GM23338 (cell line): ENCODE results near the gene ZNF91. TPM values are rescaled to one million over a fixed set of nuclear protein-coding genes. Genes with fewer than 3 reads are reported as not detected.
"Not testable (repeated sequence)": the region's sequence is repeated elsewhere in the genome, so short reads cannot be mapped to it uniquely, and the experiment has no call there.

Source experiments
- ATAC-seq: fragments of 200-7000 bp; cut with Tn5 transposase; 3 replicates; pipeline ENCODE4 v1.9.1; 2020
- DNase-seq: peaks from one replicate; pipeline ENCODE4 v3.0.0-alpha.2; 2015; ENCODE audit warnings: low spot score
- H2AFZ ChIP-seq: fragments of 200-600 bp; sonication (generic); 2 replicates; pipeline ENCODE4 v1.8.0; 2016; ENCODE audit warnings: antibody characterized with exemption, mild to moderate bottlenecking, moderate library complexity
- H3F3A ChIP-seq: fragments of 200-600 bp; sonication (generic); replicated peaks from 2 replicates; pipeline ENCODE4 v1.8.0; 2017; ENCODE audit warnings: antibody characterized with exemption, mixed run types, low read depth
- H3K27ac ChIP-seq: fragments of 200-600 bp; sonication (generic); 2 replicates; pipeline ENCODE4 v1.6.1; 2016; ENCODE audit warnings: low read depth
- H3K27me3 ChIP-seq: fragments of 200-600 bp; sonication (generic); 2 replicates; pipeline ENCODE4 v1.8.0; 2016; ENCODE audit warnings: mild to moderate bottlenecking, mixed run types, moderate library complexity; ENCODE audit not compliant: insufficient read depth
- H3K36me3 ChIP-seq: fragments of 200-600 bp; sonication (generic); 2 replicates; pipeline ENCODE4 v1.8.0; 2016; ENCODE audit warnings: mild to moderate bottlenecking; ENCODE audit not compliant: insufficient read depth
- H3K4me1 ChIP-seq: fragments of 200-600 bp; sonication (generic); 2 replicates; pipeline ENCODE4 v1.8.0; 2016; ENCODE audit warnings: mild to moderate bottlenecking, moderate library complexity; ENCODE audit not compliant: insufficient read depth
- H3K4me2 ChIP-seq: fragments of 200-600 bp; sonication (generic); 2 replicates; pipeline ENCODE4 v1.7.1; 2017; ENCODE audit warnings: mixed run types
- H3K4me3 ChIP-seq: fragments of 200-600 bp; sonication (generic); 2 replicates; pipeline ENCODE4 v1.6.1; 2016; ENCODE audit warnings: mixed run types
- H3K79me2 ChIP-seq: fragments of 200-600 bp; sonication (generic); replicated peaks from 2 replicates; pipeline ENCODE4 v1.8.0; 2017; ENCODE audit warnings: mild to moderate bottlenecking; ENCODE audit not compliant: insufficient read depth
- H3K9me2 ChIP-seq: fragments of 200-600 bp; sonication (generic); 2 replicates; pipeline ENCODE4 v1.8.0; 2017; ENCODE audit not compliant: insufficient read depth
- H4K20me1 ChIP-seq: fragments of 200-600 bp; sonication (generic); replicated peaks from 2 replicates; pipeline ENCODE4 v1.8.0; 2017; ENCODE audit warnings: mild to moderate bottlenecking; ENCODE audit not compliant: insufficient read depth
- H3K27ac Mint-ChIP-seq: 2 replicates; pipeline ENCODE4 v1.8.0; 2020; ENCODE audit warnings: inconsistent platforms, mild to moderate bottlenecking, moderate library complexity, mixed read lengths
- H3K27me3 Mint-ChIP-seq: 3 replicates; pipeline ENCODE4 v1.8.0; 2022; ENCODE audit warnings: low read depth, mild to moderate bottlenecking, moderate library complexity, mixed read lengths, inconsistent platforms; ENCODE audit not compliant: insufficient read depth, poor library complexity
- H3K36me3 Mint-ChIP-seq: 3 replicates; pipeline ENCODE4 v1.8.0; 2021; ENCODE audit warnings: low read depth, mild to moderate bottlenecking, inconsistent platforms, moderate library complexity, mixed read lengths
- H3K4me1 Mint-ChIP-seq: 3 replicates; pipeline ENCODE4 v1.8.0; 2020; ENCODE audit warnings: mild to moderate bottlenecking, inconsistent platforms, mixed read lengths
- H3K4me3 Mint-ChIP-seq: 3 replicates; pipeline ENCODE4 v1.8.0; 2021; ENCODE audit warnings: moderate library complexity, mild to moderate bottlenecking, inconsistent platforms, mixed read lengths
- H3K9me3 Mint-ChIP-seq: 3 replicates; pipeline ENCODE4 v1.8.0; 2020; ENCODE audit warnings: moderate library complexity, mild to moderate bottlenecking, inconsistent platforms, mixed read lengths
- CTCF ChIP-seq, 2 experiments: fragments of 200-600 bp in 1 of 2; sonication (generic) in 1 of 2; conservative IDR thresholded peaks; 2 replicates each; pipeline versions ENCODE4 v1.5.1 to v1.6.1; 2016 to 2017; ENCODE audit warnings: antibody characterized with exemption in 2 of 2, low read depth in 2 of 2, mild to moderate bottlenecking in 2 of 2, moderate library complexity in 1 of 2
- EZH2 ChIP-seq: fragments of 200-600 bp; sonication (generic); IDR thresholded peaks from one replicate; pipeline ENCODE4 v1.8.0; 2017; ENCODE audit warnings: antibody characterized with exemption, mild to moderate bottlenecking, low read depth; ENCODE audit not compliant: unreplicated experiment
- EZH2phosphoT487 ChIP-seq: fragments of 200-600 bp; sonication (generic); IDR thresholded peaks from one replicate; pipeline ENCODE4 v1.8.1; 2018; ENCODE audit warnings: antibody characterized with exemption; ENCODE audit not compliant: unreplicated experiment
- JUNB ChIP-seq: IDR thresholded peaks from one replicate; pipeline ENCODE4 v1.6.1; 2016; ENCODE audit warnings: antibody characterized with exemption; ENCODE audit not compliant: unreplicated experiment
- NANOG ChIP-seq: IDR thresholded peaks from 2 replicates; pipeline ENCODE4 v1.6.1; 2016; ENCODE audit warnings: antibody characterized with exemption, borderline replicate concordance
- POLR2AphosphoS5 ChIP-seq: IDR thresholded peaks from 2 replicates; pipeline ENCODE4 v1.6.1; 2016; ENCODE audit warnings: antibody characterized with exemption, low read depth
- REST ChIP-seq: IDR thresholded peaks from one replicate; pipeline ENCODE4 v1.6.1; 2018; ENCODE audit warnings: antibody characterized with exemption; ENCODE audit not compliant: unreplicated experiment
- STAT1 ChIP-seq: IDR thresholded peaks from one replicate; pipeline ENCODE4 v1.6.1; 2016; ENCODE audit warnings: antibody characterized with exemption; ENCODE audit not compliant: unreplicated experiment
- ZNF114 ChIP-seq: fragments of 250-450 bp; sonication (Bioruptor Pico); IDR thresholded peaks from 2 replicates; pipeline ENCODE4 v1.5.0; 2020; ENCODE audit warnings: mild to moderate bottlenecking, moderate library complexity
- ZNF331 ChIP-seq: fragments of 250-450 bp; sonication (Bioruptor Pico); IDR thresholded peaks from 2 replicates; pipeline ENCODE4 v1.5.0; 2020; ENCODE audit warnings: low read depth, mild to moderate bottlenecking, moderate library complexity
- polyA plus RNA-seq: library from polyadenylated mRNA; unstranded; fragments of >200 nt; fragmentation: Nextera tagmentation; extraction: Ambion mirVana; gene quantifications from 2 replicates; pipeline ENCODE4 v1.2.1, GENCODE V29; 2016
- total RNA-seq: library from RNA; depleted of rRNA; stranded (reverse); fragments of >200 nt; shearing (Covaris generic); gene quantifications from 2 replicates; pipeline ENCODE4 v1.2.3, GENCODE V29; 2014
- TF ChIP-seq, protein P1 (sequence below): IDR thresholded peaks from 2 replicates; pipeline ENCODE4 v1.6.1; 2016; ENCODE audit warnings: antibody characterized with exemption

Gene ZNF91
- total and polyA plus RNA-seq, 2 experiments from 2014 or later, result 23.5 to 51.6 TPM

GRCh38 chr19:23321953-23322549 is 73.2 kb downstream of the ZNF91 start (continued):
- TF ChIP-seq POLR2AphosphoS5 (no peak), CTCF (conservative IDR thresholded peaks at IDR 0.05; ENCODE audit: low read depth in 2 of 2) (no peak), JUNB (no peak), EZH2 (no peak), EZH2phosphoT487 (no peak), STAT1 (no peak), ZNF114 (CRISPR knock-in tag) (no peak), NANOG (no peak), REST (no peak), ZNF331 (no peak)
- TF ChIP-seq, protein P1, sequence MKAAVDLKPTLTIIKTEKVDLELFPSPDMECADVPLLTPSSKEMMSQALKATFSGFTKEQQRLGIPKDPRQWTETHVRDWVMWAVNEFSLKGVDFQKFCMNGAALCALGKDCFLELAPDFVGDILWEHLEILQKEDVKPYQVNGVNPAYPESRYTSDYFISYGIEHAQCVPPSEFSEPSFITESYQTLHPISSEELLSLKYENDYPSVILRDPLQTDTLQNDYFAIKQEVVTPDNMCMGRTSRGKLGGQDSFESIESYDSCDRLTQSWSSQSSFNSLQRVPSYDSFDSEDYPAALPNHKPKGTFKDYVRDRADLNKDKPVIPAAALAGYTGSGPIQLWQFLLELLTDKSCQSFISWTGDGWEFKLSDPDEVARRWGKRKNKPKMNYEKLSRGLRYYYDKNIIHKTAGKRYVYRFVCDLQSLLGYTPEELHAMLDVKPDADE, result no peak

DNA sequence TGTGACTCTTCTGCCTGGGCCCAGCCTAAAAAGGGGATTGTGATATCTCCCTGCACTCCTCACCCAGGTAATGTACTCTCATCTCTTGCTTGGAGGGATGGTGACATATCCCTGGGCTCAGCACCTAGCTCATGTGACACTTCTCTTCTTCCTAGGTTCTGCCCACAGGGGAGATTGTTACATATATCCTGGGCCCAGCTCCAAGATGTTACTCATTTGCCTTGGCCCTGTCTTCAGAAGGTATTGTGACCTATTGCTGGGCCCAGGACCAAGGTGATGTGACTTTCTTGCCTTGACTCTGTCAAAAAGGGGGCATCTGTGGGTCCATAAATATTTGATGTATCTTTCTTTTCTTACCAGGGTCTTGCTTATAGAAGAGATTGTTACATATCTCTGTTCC is 73.9 kb downstream of the ZNF91 start:
- Mint-ChIP-seq H3K36me3 (peaks cover 39% of the 10 kb centered on the region), H3K27me3 (peaks cover 12% of the 10 kb centered on the region), H3K9me3 (peaks cover 89% of the 10 kb centered on the region)
- not testable (repeated sequence) for H3K27me3 ChIP-seq, H3K4me1 ChIP-seq, ATAC-seq, H3K4me2 ChIP-seq, H3K27ac ChIP-seq, H3K36me3 ChIP-seq, H4K20me1 ChIP-seq, H3K9me2 ChIP-seq, H3F3A ChIP-seq, DNase-seq, H3K4me1 Mint-ChIP-seq, H3K79me2 ChIP-seq, H3K27ac Mint-ChIP-seq, H2AFZ ChIP-seq, H3K4me3 ChIP-seq, H3K4me3 Mint-ChIP-seq

GRCh38 chr19:23319571-23319970 is 75.7 kb downstream of the ZNF91 start:
- ATAC-seq, H3K36me3 ChIP-seq, H3K9me2 ChIP-seq, H3K4me3 Mint-ChIP-seq, H3K27ac ChIP-seq, H3K4me1 Mint-ChIP-seq, H4K20me1 ChIP-seq, H3K4me2 ChIP-seq, H3K4me3 ChIP-seq, H3K27me3 ChIP-seq, H3K27ac Mint-ChIP-seq, H3F3A ChIP-seq, H3K79me2 ChIP-seq, H2AFZ ChIP-seq, DNase-seq, H3K4me1 ChIP-seq: not testable (repeated sequence)
- peaks cover 24% of the 10 kb centered on the region for H3K36me3 Mint-ChIP-seq
- peaks cover 12% of the 10 kb centered on the region for H3K27me3 Mint-ChIP-seq
- H3K9me3 Mint-ChIP-seq, result peaks cover 88% of the 10 kb centered on the region

GRCh38 chr19:23318941-23319340 is 76.3 kb downstream of the ZNF91 start:
- not testable (repeated sequence) for H3K27me3 Mint-ChIP-seq, H3K4me2 ChIP-seq, H3K4me1 ChIP-seq, H3K9me2 ChIP-seq, H3K79me2 ChIP-seq, ATAC-seq, H3K4me3 Mint-ChIP-seq, H3F3A ChIP-seq, H3K27me3 ChIP-seq, H3K27ac ChIP-seq, H4K20me1 ChIP-seq, H3K36me3 ChIP-seq, DNase-seq, H3K27ac Mint-ChIP-seq, H2AFZ ChIP-seq, H3K4me3 ChIP-seq, H3K4me1 Mint-ChIP-seq
- H3K36me3 Mint-ChIP-seq, result peaks cover 20% of the 10 kb centered on the region; the same call in 2 of the 3 replicates
- peaks cover 89% of the 10 kb centered on the region for H3K9me3 Mint-ChIP-seq
